Fibroblast of lung (primary cell): Measurements from ENCODE around the gene LYPD6B. TPM values are rescaled to one million over a fixed set of nuclear protein-coding genes. Genes with fewer than 3 reads are reported as not detected.

Experiments
- DNase-seq, 2 donors: peaks; one replicate each; pipeline versions ENCODE4 v3.0.0 to v3.0.0-alpha.2; 2010; ENCODE audit warnings: low read depth in 2 of 2
- H2AFZ ChIP-seq: 2 replicates; pipeline ENCODE4 v1.5.1; 2012; ENCODE audit warnings: low read length, control low read depth, inconsistent platforms
- H3K27ac ChIP-seq: 2 replicates; pipeline ENCODE4 v1.5.1; 2011; ENCODE audit warnings: low read length, control low read depth; ENCODE audit not compliant: insufficient read depth
- H3K27me3 ChIP-seq: 2 replicates; pipeline ENCODE4 v1.5.1; 2011; ENCODE audit warnings: mild to moderate bottlenecking, low read length; ENCODE audit not compliant: control insufficient read depth, insufficient read depth
- H3K36me3 ChIP-seq: 2 replicates; pipeline ENCODE4 v1.5.1; 2011; ENCODE audit warnings: low read length; ENCODE audit not compliant: control insufficient read depth, insufficient read depth
- H3K4me1 ChIP-seq: 2 replicates; pipeline ENCODE4 v1.5.1; 2011; ENCODE audit warnings: low read length; ENCODE audit not compliant: control insufficient read depth, insufficient read depth; ENCODE audit errors: extremely low read depth
- H3K4me2 ChIP-seq: 2 replicates; pipeline ENCODE4 v1.5.1; 2011; ENCODE audit warnings: low read length, control low read depth; ENCODE audit not compliant: insufficient read depth; ENCODE audit errors: extremely low read depth
- H3K4me3 ChIP-seq, 4 experiments: fragments of 200-600 bp in 1 of 4; sonication (generic) in 1 of 4; replicated peaks in 1 of 4; 2 replicates each; pipeline ENCODE4 v1.5.1; 2011 to 2016; ENCODE audit warnings: low read length in 4 of 4, low read depth in 3 of 4, mild to moderate bottlenecking in 3 of 4, control low read depth in 2 of 4, inconsistent platforms in 1 of 4, mixed read lengths in 1 of 4; ENCODE audit not compliant: insufficient read depth in 1 of 4; ENCODE audit errors: control extremely low read depth in 1 of 4
- H3K79me2 ChIP-seq: 2 replicates; pipeline ENCODE4 v1.5.1; 2012; ENCODE audit warnings: mild to moderate bottlenecking, low read length, inconsistent platforms; ENCODE audit not compliant: control insufficient read depth, insufficient read depth
- H3K9ac ChIP-seq: 2 replicates; pipeline ENCODE4 v1.5.1; 2011; ENCODE audit warnings: mild to moderate bottlenecking, low read length, control low read depth; ENCODE audit not compliant: insufficient read depth
- H3K9me3 ChIP-seq: 2 replicates; pipeline ENCODE4 v1.5.1; 2012; ENCODE audit warnings: low read depth, low read length; ENCODE audit not compliant: control insufficient read depth, insufficient read depth
- H4K20me1 ChIP-seq: 2 replicates; pipeline ENCODE4 v1.5.1; 2011; ENCODE audit warnings: low read length; ENCODE audit not compliant: control insufficient read depth, insufficient read depth; ENCODE audit errors: extremely low read depth
- EZH2 ChIP-seq: IDR thresholded peaks from 2 replicates; pipeline ENCODE4 v1.5.1; 2012; ENCODE audit warnings: low read length, control low read depth, mild to moderate bottlenecking; ENCODE audit errors: missing control alignments
- polyA plus RNA-seq, 2 donors: library from polyadenylated mRNA; depleted of rRNA in 1 of 2; stranded (reverse) in 1 of 2; unstranded in 1 of 2; fragments of >200 nt; gene quantifications; 2 replicates each; pipeline ENCODE4 v1.2.1, GENCODE V29; 2011 to 2012; ENCODE audit warnings: missing spikeins in 1 of 2
- total RNA-seq: library from RNA; depleted of rRNA; stranded (reverse); fragments of >200 nt; gene quantifications from 2 replicates; pipeline ENCODE4 v1.2.1, GENCODE V29; 2014
- TF ChIP-seq, protein P1 (sequence below), 2 donors: IDR thresholded peaks in 1 of 2; conservative IDR thresholded peaks in 1 of 2; 1 replicate in 1 of 2; 2 replicates in 1 of 2; pipeline ENCODE4 v1.5.1; 2011 to 2012; ENCODE audit warnings: low read length in 2 of 2, control low read depth in 1 of 2, inconsistent platforms in 1 of 2, low read depth in 1 of 2, mild to moderate bottlenecking in 1 of 2

LYPD6B gene
- total and polyA plus RNA-seq, 2 donors (not counting 1 experiment from before 2014, with no cell fraction given), result 0.11 TPM; not detected in 1

DNA sequence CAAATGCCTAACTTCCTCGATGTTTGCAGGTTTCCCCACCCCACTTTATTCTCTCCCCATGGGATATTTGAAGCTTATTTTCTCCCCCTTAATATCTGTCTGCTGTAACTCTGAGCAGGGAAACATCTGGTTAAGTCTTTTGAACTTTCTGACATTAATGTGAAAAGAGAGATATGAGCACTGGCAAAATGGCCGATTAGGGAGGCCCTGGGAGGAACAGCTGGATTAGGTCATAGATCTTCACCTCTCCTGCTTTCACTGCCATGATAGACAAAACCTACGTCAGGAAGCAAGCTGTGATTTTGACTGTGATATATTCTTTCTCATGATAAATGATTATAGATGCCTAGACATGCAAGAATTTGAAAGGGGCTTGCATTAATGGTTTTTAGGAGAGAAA lies 43.6 kb downstream of the LYPD6B start:
- Histone ChIP-seq H3K4me3 (no peak overlapping the region), H3K9ac (no peak overlapping the region), H3K36me3 (no peaks in the 10 kb centered on the region), H3K4me1 (no peaks in the 10 kb centered on the region), H3K4me2 (no peak overlapping the region), H3K9me3 (no peaks in the 10 kb centered on the region), H2AFZ (no peak overlapping the region), H3K79me2 (no peaks in the 10 kb centered on the region), H3K27me3 (no peaks in the 10 kb centered on the region), H3K27ac (no peak overlapping the region), H4K20me1 (no peaks in the 10 kb centered on the region)
- TF ChIP-seq, protein P1, sequence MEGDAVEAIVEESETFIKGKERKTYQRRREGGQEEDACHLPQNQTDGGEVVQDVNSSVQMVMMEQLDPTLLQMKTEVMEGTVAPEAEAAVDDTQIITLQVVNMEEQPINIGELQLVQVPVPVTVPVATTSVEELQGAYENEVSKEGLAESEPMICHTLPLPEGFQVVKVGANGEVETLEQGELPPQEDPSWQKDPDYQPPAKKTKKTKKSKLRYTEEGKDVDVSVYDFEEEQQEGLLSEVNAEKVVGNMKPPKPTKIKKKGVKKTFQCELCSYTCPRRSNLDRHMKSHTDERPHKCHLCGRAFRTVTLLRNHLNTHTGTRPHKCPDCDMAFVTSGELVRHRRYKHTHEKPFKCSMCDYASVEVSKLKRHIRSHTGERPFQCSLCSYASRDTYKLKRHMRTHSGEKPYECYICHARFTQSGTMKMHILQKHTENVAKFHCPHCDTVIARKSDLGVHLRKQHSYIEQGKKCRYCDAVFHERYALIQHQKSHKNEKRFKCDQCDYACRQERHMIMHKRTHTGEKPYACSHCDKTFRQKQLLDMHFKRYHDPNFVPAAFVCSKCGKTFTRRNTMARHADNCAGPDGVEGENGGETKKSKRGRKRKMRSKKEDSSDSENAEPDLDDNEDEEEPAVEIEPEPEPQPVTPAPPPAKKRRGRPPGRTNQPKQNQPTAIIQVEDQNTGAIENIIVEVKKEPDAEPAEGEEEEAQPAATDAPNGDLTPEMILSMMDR (conservative IDR thresholded peaks at IDR 0.05 in 1 of 2, IDR thresholded peaks at IDR 0.05 in 1 of 2; ENCODE audit: low read depth in 1 of 2, low read length in 2 of 2), result no peak
- TF ChIP-seq EZH2, result no peak
- DNase-seq, result no peak

DNA sequence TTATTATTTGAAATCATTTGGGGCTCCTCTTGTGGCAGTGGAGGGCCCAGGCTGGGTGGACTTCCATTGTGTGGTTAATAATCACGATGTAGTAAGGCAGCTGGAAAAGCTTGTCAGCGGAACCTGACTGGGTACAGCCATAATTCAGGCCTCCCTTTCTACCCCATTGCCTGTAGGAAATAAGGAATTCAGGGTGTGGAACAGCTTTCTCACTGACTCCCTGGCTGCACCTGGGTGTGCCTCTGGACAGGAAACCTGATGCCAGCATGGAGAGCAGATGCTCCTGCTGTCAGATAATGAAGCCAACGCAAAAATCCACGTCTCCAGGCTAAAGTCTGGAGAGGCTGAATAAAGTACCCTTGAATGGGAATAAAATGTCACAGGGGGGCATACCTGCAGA lies 44.2 kb downstream of the LYPD6B start:
- no peaks in the 10 kb centered on the region for H3K9me3 ChIP-seq
- H3K4me1 ChIP-seq, result no peaks in the 10 kb centered on the region
- H3K4me3 ChIP-seq, result no peak overlapping the region
- no peak overlapping the region for H3K27ac ChIP-seq
- H3K4me2 ChIP-seq, result no peak overlapping the region
- no peaks in the 10 kb centered on the region for H3K79me2 ChIP-seq
- no peak for TF ChIP-seq EZH2
- TF ChIP-seq, protein P1 (conservative IDR thresholded peaks at IDR 0.05 in 1 of 2, IDR thresholded peaks at IDR 0.05 in 1 of 2; ENCODE audit: low read depth in 1 of 2, low read length in 2 of 2), result no peak
- H2AFZ ChIP-seq, result no peak overlapping the region
- H4K20me1 ChIP-seq, result no peaks in the 10 kb centered on the region
- no peaks in the 10 kb centered on the region for H3K36me3 ChIP-seq
- DNase-seq, result no peak
- no peaks in the 10 kb centered on the region for H3K27me3 ChIP-seq
- no peak overlapping the region for H3K9ac ChIP-seq

DNA sequence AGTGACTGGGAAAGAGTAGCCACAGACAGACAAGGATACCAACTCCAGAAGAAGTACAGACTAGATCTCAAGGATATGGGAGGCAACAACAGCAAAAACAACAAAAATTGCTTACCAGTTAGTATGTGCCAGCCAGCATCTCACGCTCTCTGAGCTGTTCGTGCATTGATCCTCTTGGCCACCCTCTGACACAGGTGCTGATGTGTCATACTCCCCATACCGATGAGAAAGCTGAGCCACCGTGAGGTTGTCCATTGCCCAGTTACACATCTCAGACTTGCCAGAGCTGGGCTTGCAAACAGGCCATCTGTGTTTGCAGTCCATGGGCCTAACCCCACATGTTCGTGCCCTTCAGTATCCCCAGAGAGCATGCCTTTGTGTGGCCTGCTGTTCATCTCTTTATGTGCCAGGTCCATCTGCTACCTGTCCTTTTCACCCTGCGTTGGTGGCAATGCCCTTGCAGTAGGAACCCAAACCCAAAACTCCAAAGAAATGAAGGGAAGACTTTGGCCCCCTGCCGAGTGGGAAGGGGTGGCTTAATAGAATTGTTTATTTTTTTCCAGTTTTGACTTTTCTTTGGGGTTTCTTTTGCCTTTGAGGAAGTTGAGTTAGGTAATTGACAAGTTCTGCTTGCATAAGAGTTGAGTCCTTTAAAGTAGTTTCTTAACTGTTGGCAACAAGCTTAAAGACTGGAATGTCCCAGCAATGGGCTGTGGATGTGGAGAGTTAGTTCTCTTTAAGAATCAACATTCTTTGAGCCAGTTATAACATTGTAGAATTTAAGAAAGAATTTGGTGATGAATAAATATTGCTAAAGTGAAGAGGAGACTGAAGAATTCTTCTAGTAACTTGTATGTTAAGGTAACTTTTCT lies 46.7 kb downstream of the LYPD6B start:
- no peaks in the 10 kb centered on the region for H3K4me1 ChIP-seq
- DNase-seq, result no peak
- TF ChIP-seq EZH2, result no peak
- TF ChIP-seq, protein P1 (conservative IDR thresholded peaks at IDR 0.05 in 1 of 2, IDR thresholded peaks at IDR 0.05 in 1 of 2; ENCODE audit: low read depth in 1 of 2, low read length in 2 of 2), result no peak

More for the DNA sequence above, 46.7 kb downstream of the LYPD6B start:
- H4K20me1 ChIP-seq, result no peaks in the 10 kb centered on the region
- H3K27me3 ChIP-seq, result no peaks in the 10 kb centered on the region
- no peaks in the 10 kb centered on the region for H3K79me2 ChIP-seq
- H3K27ac ChIP-seq, result no peak overlapping the region
- H3K4me2 ChIP-seq, result no peak overlapping the region
- no peak overlapping the region for H3K4me3 ChIP-seq
- H3K9me3 ChIP-seq, result no peaks in the 10 kb centered on the region
- no peak overlapping the region for H3K9ac ChIP-seq
- H3K36me3 ChIP-seq, result no peaks in the 10 kb centered on the region
- no peak overlapping the region for H2AFZ ChIP-seq
